Caco-2 (cell line): ENCODE measurements around the gene IFNA4. TPM values are rescaled to one million over a fixed set of nuclear protein-coding genes. Genes with fewer than 3 reads are reported as not detected.

ENCODE experiments used
- BruUV-seq: library from RNA; stranded (reverse); fragments of 400-500 nt; replicated peaks from 2 replicates; lab custom pipeline; 2021; lab: Mats Ljungman, UMichigan
- CTCF ChIA-PET: fragments of 300-600 bp; sonication (Branson Sonifier 250); formaldehyde crosslinking; loops from one replicate; lab custom pipeline; 2022; ENCODE audit warnings: antibody characterized with exemption; lab: Charles Lee
- POLR2A ChIA-PET: fragments of 300-600 bp; sonication (Branson Sonifier 250); formaldehyde crosslinking; loops from one replicate; lab custom pipeline; 2022; ENCODE audit warnings: antibody characterized with exemption; lab: Charles Lee
- DNase-seq, 2 experiments: peaks; one replicate each; pipeline versions ENCODE4 v3.0.0 to v3.0.0-alpha.2; 2020 to 2022
- H3K27me3 ChIP-seq: replicated peaks from 2 replicates; pipeline ENCODE4 v1.6.0; 2011; ENCODE audit warnings: low read length; ENCODE audit not compliant: control insufficient read depth, insufficient read depth
- H3K36me3 ChIP-seq: 2 replicates; pipeline ENCODE4 v1.5.1; 2011; ENCODE audit warnings: low read length; ENCODE audit not compliant: control insufficient read depth, insufficient read depth
- H3K4me1 ChIP-seq: fragments of 250-450 bp; sonication (Bioruptor Pico); 2 replicates; pipeline ENCODE4 v1.5.1; 2020; ENCODE audit warnings: mild to moderate bottlenecking
- H3K4me3 ChIP-seq: 2 replicates; pipeline ENCODE4 v1.5.1; 2011; ENCODE audit warnings: low read depth, mild to moderate bottlenecking, control low read depth, low read length
- H3K9me3 ChIP-seq: fragments of 250-450 bp; sonication (Bioruptor Pico); 2 replicates; pipeline ENCODE4 v1.5.1; 2020; ENCODE audit warnings: mild to moderate bottlenecking, moderate library complexity
- H3K27ac Mint-ChIP-seq: one replicate; pipeline ENCODE4 v1.8.0; 2022; ENCODE audit warnings: mixed read lengths; ENCODE audit not compliant: unreplicated experiment
- H3K27me3 Mint-ChIP-seq: one replicate; pipeline ENCODE4 v1.8.0; 2022; ENCODE audit warnings: mixed read lengths; ENCODE audit not compliant: insufficient read depth, unreplicated experiment
- H3K36me3 Mint-ChIP-seq: one replicate; pipeline ENCODE4 v1.8.0; 2022; ENCODE audit warnings: mild to moderate bottlenecking, mixed read lengths; ENCODE audit not compliant: insufficient read depth, unreplicated experiment
- H3K4me1 Mint-ChIP-seq: one replicate; pipeline ENCODE4 v1.8.0; 2022; ENCODE audit warnings: low read depth, mixed read lengths; ENCODE audit not compliant: unreplicated experiment
- H3K4me3 Mint-ChIP-seq: one replicate; pipeline ENCODE4 v1.8.0; 2022; ENCODE audit warnings: mild to moderate bottlenecking, moderate library complexity, mixed read lengths; ENCODE audit not compliant: unreplicated experiment
- H3K9me3 Mint-ChIP-seq: one replicate; pipeline ENCODE4 v1.8.0; 2022; ENCODE audit warnings: mixed read lengths; ENCODE audit not compliant: unreplicated experiment
- CTCF ChIP-seq, 2 experiments: fragments of 200-600 bp in 1 of 2; IDR thresholded peaks; 1 replicate in 1 of 2; 2 replicates in 1 of 2; pipeline versions ENCODE4 v1.5.1 to v1.8.0; 2011 to 2022; ENCODE audit warnings: antibody characterized with exemption in 1 of 2, control low read depth in 1 of 2, inconsistent platforms in 1 of 2, low read depth in 1 of 2, low read length in 1 of 2, mild to moderate bottlenecking in 1 of 2, moderate library complexity in 1 of 2; ENCODE audit not compliant: insufficient read depth in 1 of 2, severe bottlenecking in 1 of 2, unreplicated experiment in 1 of 2
- intact Hi-C: fragments of 100-400 bp; cut with micrococcal nuclease; formaldehyde crosslinking; loops from one replicate; pipeline ENCODE4 v1.10.0; 2022; ENCODE audit not compliant: unreplicated experiment
- total RNA-seq: library from RNA; stranded (reverse); gene quantifications from 2 replicates; pipeline ENCODE4 v1.2.3, GENCODE V29; 2022

IFNA4 gene
- total RNA-seq, 1 experiment from 2014 or later: not detected

GRCh38 chr9:21153336-21154017, 33.9 kb downstream of the IFNA4 start:
- Mint-ChIP-seq H3K9me3 (no peaks in the 10 kb centered on the region), H3K4me1 (no peaks in the 10 kb centered on the region), H3K27ac (no peak overlapping the region), H3K27me3 (peaks cover 3% of the 10 kb centered on the region), H3K36me3 (no peaks in the 10 kb centered on the region), H3K4me3 (no peak overlapping the region)
- no peak for DNase-seq
- no TSS peak for BruUV-seq
- TF ChIP-seq CTCF (IDR thresholded peaks at IDR 0.05; ENCODE audit: insufficient read depth in 1 of 2, low read depth in 1 of 2, low read length in 1 of 2, severe bottlenecking in 1 of 2, unreplicated experiment in 1 of 2): no peak
- Histone ChIP-seq H3K9me3 (no peaks in the 10 kb centered on the region), H3K4me1 (no peaks in the 10 kb centered on the region), H3K36me3 (no peaks in the 10 kb centered on the region), H3K4me3 (no peak overlapping the region), H3K27me3 (no peaks in the 10 kb centered on the region)
- intact Hi-C loops: loop anchor here (1.0 kb wide), 1 partner anchor 636 kb away; no protein-coding TSS in a partner anchor
- POLR2A ChIA-PET: no interaction called here
- CTCF ChIA-PET: interaction anchor here (0.6 kb wide), 1 partner anchor 878 kb away, joined by 3 read pairs; no protein-coding TSS in a partner anchor

GRCh38 chr9:21144603-21145002, 42.8 kb downstream of the IFNA4 start:
- Mint-ChIP-seq H3K4me1 (no peaks in the 10 kb centered on the region), H3K27me3 (peaks cover 6% of the 10 kb centered on the region), H3K4me3 (no peak overlapping the region), H3K36me3 (no peaks in the 10 kb centered on the region), H3K27ac (no peak overlapping the region), H3K9me3 (no peaks in the 10 kb centered on the region)
- no TSS peak for BruUV-seq
- no peaks in the 10 kb centered on the region for H3K27me3 ChIP-seq
- no peak for TF ChIP-seq CTCF (IDR thresholded peaks at IDR 0.05; ENCODE audit: insufficient read depth in 1 of 2, low read depth in 1 of 2, low read length in 1 of 2, severe bottlenecking in 1 of 2, unreplicated experiment in 1 of 2)
- CTCF ChIA-PET: no interaction called here
- H3K9me3 ChIP-seq: no peaks in the 10 kb centered on the region
- POLR2A ChIA-PET: no interaction called here
- no peaks in the 10 kb centered on the region for H3K36me3 ChIP-seq
- intact Hi-C loops: no loop called here
- H3K4me3 ChIP-seq: no peak overlapping the region
- no peaks in the 10 kb centered on the region for H3K4me1 ChIP-seq
- no peak for DNase-seq

GRCh38 chr9:21141427-21141882, 45.9 kb downstream of the IFNA4 start, which contains the start of gene IFNW1:
IFNW1 (minus strand) TSS chr9:21141832; CDS start chr9:21141570, 262 bp downstream.
- peak in 1 of 2 experiments; percentile 5 for DNase-seq
- no peaks in the 10 kb centered on the region for H3K9me3 Mint-ChIP-seq
- no peak for TF ChIP-seq CTCF (IDR thresholded peaks at IDR 0.05; ENCODE audit: insufficient read depth in 1 of 2, low read depth in 1 of 2, low read length in 1 of 2, severe bottlenecking in 1 of 2, unreplicated experiment in 1 of 2)
- Histone ChIP-seq H3K4me3 (no peak within 1 kb of the TSS), H3K36me3 (no peaks in the 10 kb centered on the region), H3K9me3 (no peaks in the 10 kb centered on the region), H3K27me3 (no peaks in the 10 kb centered on the region), H3K4me1 (no peaks in the 10 kb centered on the region)
- H3K27me3 Mint-ChIP-seq: peaks cover 12% of the 10 kb centered on the region
- ChIA-PET POLR2A (no interaction called here), CTCF (no interaction called here)
- no peak within 1 kb of the TSS for H3K27ac Mint-ChIP-seq
- BruUV-seq: no TSS peak
- H3K4me3 Mint-ChIP-seq: no peak within 1 kb of the TSS
- intact Hi-C loops: loop anchor here (2.0 kb wide), 1 partner anchor 65 kb away; the partner anchor contains the start of gene IFNA10
- H3K4me1 Mint-ChIP-seq: no peaks in the 10 kb centered on the region
- no peaks in the 10 kb centered on the region for H3K36me3 Mint-ChIP-seq
